ENCODE measurements around the gene C16orf86.
"Not testable (repeated sequence)": the region's sequence is repeated elsewhere in the genome, so short reads cannot be mapped to it uniquely, and the experiment has no call there.

The C16orf86 gene

GRCh38 chr16:67668495-67669157 is 2.0 kb downstream of the C16orf86 start:
- no peak for FAIRE-seq

DNA sequence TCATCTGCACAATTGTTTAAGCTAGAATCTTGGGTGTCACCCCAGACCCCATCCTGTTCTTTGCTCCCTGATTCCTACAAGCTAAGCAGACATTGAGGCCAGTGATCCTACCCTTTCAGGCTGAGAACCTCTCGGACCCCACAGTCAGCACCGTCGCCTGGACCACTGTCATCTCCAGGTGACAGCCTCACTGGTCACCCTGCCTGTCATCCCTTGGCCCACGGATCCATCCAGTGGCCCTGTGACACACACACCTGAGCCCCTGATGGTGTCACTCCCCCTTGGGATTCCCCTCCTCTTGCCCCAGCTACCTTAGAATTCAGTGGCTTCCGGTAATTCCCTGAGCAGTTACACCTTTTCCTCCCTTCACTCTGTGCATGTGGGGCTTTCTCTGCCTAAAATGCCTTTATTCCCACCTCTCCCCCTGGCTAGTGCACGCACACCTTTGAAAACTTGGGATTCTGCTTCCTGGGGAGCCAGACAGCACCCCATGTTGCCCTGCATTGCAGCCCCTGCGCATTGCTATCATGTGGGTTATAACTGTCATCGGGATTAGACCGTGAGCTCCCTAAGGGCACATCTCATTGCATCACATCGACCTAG is 3.0 kb downstream of the C16orf86 start:
- FAIRE-seq, result no peak

GRCh38 chr16:67672306-67672705 is 5.7 kb downstream of the C16orf86 start:
- FAIRE-seq, result no peak

- no peak for FAIRE-seq
Measured at GRCh38 chr16:67672739-67673662, 6.4 kb downstream of the C16orf86 start.

GRCh38 chr16:67673712-67674580 is 7.3 kb downstream of the C16orf86 start:
- no peak for FAIRE-seq

DNA sequence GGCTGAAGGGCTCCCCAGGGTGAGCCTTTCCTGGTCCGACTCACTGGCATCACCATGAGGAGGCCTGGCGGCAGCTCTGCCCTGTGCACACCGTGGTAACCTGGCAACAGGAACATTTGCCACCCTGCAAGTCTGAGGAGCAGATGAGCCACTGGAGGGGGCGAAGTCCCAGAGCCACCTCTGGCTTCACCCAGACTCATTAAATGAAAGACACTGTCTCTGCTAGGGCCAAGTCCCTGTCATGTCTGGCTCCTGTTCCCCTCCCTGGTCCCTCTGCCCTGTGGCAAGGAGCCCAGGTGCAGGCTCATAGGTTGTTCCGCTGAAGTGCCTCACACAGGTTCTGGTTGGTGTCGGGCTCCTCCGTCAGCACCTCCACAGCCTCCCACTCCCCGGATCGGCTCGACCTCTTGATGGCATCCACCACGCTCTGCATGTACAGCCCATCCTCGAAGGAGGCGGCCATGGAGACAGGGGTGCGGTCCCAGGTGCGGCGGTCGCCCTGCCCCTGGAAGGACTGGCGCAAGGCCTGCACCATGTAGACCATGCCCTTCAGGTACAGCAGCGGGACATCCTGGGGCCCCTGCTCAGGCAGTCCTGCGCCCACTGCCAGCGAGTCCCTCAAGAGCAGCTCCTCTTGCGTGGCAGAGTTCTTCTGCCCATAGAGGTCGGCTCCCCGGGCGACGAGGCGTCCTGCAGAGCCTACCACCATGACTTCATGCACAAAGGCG is 8.4 kb downstream of the C16orf86 start:
- FAIRE-seq, result no peak

DNA sequence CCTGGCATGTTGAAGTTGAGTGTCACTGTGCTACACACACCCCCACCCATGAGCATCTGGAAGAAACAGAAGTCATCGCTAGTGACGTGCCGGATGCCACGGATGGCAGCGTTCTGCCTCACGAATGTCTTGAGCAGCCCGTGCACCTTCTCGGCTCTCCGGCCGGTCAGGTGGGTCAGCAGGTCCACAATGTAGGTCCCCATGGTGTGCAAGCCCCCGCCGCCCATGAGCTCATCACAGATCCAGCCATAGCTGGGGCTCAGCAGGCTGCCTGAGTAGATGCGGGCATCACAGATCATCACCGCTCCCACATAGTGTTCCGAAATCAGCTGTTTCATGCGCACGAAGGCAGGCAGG is 8.9 kb downstream of the C16orf86 start:
- FAIRE-seq, result no peak

DNA sequence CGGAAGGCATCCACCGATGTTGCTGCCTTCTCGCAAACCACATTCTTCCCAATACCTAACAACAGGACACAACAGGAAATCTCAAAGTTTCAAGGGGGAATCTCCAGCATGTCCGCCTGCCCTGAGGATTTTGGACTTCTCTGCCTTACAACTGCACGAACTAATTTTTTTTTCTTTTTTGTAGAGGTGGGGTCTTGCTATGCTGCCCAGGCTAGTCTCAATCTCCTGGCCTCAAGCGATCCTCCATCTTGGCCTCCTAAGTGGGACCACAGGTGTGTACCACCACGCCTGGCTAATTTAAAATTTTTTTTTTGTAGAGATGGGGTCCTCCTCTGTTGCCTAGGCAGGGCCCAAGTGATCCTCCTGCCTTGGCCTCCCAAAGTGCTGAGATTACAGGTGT is 9.4 kb downstream of the C16orf86 start:
- FAIRE-seq, result no peak

DNA sequence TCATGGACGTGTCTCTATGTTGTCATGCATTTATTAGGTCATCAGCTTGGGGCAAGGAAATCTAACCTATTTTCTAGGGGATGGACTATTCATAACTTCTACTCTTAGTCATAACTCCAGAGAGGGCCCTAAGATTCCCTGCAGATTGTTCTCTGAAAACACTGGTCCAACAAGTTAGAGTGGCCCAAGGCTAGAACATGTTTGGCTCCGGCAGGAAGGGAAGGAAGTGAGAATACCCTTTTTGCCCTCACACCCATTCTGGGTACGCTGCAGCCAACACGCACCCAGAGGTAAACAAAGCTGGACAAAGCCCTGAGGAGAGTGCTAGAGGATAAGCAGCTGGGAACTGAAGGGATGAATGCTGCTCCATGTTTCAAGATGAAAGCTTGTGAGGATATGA is 9.9 kb downstream of the C16orf86 start:
- FAIRE-seq, result no peak

- no peak for FAIRE-seq
Measured at GRCh38 chr16:67676939-67677338, 10.3 kb downstream of the C16orf86 start.

DNA sequence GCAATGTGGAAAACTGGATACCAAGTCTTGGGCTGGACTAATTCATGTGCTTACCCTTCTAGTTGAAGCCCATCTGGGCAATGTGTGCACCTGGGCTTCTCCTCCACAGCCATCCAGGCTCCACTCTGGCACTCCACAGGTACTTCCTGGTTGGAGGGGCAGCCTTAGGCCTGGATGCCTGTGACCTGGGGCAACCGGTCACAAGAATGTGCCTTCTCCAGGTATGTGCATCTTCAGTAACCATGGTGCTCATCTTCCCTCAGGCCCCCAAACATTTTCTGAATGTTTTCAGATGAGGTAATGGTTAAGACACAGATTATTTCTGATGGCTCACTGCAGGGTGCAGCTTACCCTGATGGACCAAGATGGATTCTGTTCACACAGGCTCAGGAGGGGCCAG is 11.1 kb downstream of the C16orf86 start:
- no peak for FAIRE-seq

GRCh38 chr16:67678354-67679023 is 11.9 kb downstream of the C16orf86 start:
- no peak for FAIRE-seq

GRCh38 chr16:67679935-67680897 is 13.6 kb downstream of the C16orf86 start:
- FAIRE-seq, result no peak

DNA sequence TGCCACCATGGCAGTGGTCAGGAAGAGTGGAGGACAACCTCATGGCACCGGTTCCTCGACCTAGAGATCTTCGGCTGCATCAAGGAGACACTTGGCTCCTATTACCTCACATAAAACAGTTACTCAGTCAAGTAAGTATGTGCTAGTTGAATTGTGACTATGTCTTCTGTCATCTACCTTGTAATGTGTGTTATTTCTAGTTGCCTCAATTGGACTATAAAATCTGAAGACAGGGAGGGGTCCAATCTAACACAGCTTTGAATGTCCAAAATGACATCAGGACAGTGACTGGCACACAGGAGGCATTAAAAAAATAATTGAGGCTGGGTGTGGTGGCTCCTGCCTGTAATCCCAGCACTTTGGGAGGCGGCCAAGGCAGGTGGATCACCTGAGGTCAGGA is 17.2 kb downstream of the C16orf86 start:
- no peak for FAIRE-seq

- no peak for FAIRE-seq
Measured at GRCh38 chr16:67685388-67686112, 18.9 kb downstream of the C16orf86 start.

GRCh38 chr16:67693517-67694285 is 27.1 kb downstream of the C16orf86 start:
- not testable (repeated sequence) for FAIRE-seq

GRCh38 chr16:67694611-67695010 is 28.0 kb downstream of the C16orf86 start:
- FAIRE-seq, result no peak

DNA sequence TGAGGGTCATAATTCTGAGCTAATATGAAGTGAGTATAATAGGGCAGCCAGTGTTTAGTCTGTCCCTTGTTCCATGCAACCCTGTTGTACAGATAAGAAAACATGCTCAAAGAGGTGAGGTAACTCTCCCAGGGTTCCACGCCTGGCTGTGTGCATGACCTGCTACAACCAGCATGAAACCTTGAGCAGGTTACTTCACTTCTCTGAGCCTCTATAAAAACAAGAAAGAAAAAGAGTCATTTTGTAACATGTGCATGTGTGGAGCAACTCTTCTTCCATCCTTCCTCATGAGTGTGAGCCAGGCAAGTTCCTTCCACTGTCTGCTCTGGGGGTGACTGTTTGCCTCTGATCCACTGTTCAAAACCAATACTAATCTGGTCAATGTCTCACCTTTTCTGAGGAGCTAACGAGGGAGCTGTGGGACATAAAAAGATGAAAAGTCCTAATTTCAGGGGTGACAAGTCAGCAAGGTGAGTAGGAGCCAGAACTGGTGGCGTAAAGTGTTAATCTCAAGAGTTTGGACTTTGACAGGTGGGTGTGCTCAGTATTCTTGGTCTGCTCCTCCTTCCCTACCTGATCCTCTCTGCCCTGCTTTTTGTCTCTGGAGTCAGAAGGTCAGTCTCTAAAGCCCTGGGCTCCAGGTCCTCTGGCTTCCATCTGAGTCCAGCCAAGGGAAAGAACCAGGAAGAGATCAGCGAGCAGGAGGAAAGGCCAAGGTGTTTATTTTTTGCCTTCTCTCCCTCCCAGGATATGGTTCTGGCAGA is 31.0 kb downstream of the C16orf86 start:
- FAIRE-seq, result no peak
